Caco-2 (cell line): Measurements from ENCODE around the gene EPG5. TPM values are rescaled to one million over a fixed set of nuclear protein-coding genes. Genes with fewer than 3 reads are reported as not detected.
"Not testable (repeated sequence)": the region's sequence is repeated elsewhere in the genome, so short reads cannot be mapped to it uniquely, and the experiment has no call there.

Experiments used
- BruUV-seq: library from RNA; stranded (reverse); fragments of 400-500 nt; replicated peaks from 2 replicates; lab custom pipeline; 2021; lab: Mats Ljungman, UMichigan
- CTCF ChIA-PET: fragments of 300-600 bp; sonication (Branson Sonifier 250); formaldehyde crosslinking; loops from one replicate; lab custom pipeline; 2022; ENCODE audit warnings: antibody characterized with exemption; lab: Charles Lee
- POLR2A ChIA-PET: fragments of 300-600 bp; sonication (Branson Sonifier 250); formaldehyde crosslinking; loops from one replicate; lab custom pipeline; 2022; ENCODE audit warnings: antibody characterized with exemption; lab: Charles Lee
- DNase-seq, 2 experiments: peaks; one replicate each; pipeline versions ENCODE4 v3.0.0 to v3.0.0-alpha.2; 2020 to 2022
- H3K27me3 ChIP-seq: replicated peaks from 2 replicates; pipeline ENCODE4 v1.6.0; 2011; ENCODE audit warnings: low read length; ENCODE audit not compliant: control insufficient read depth, insufficient read depth
- H3K36me3 ChIP-seq: 2 replicates; pipeline ENCODE4 v1.5.1; 2011; ENCODE audit warnings: low read length; ENCODE audit not compliant: control insufficient read depth, insufficient read depth
- H3K4me1 ChIP-seq: fragments of 250-450 bp; sonication (Bioruptor Pico); 2 replicates; pipeline ENCODE4 v1.5.1; 2020; ENCODE audit warnings: mild to moderate bottlenecking
- H3K4me3 ChIP-seq: 2 replicates; pipeline ENCODE4 v1.5.1; 2011; ENCODE audit warnings: low read depth, mild to moderate bottlenecking, control low read depth, low read length
- H3K9me3 ChIP-seq: fragments of 250-450 bp; sonication (Bioruptor Pico); 2 replicates; pipeline ENCODE4 v1.5.1; 2020; ENCODE audit warnings: mild to moderate bottlenecking, moderate library complexity
- H3K27ac Mint-ChIP-seq: one replicate; pipeline ENCODE4 v1.8.0; 2022; ENCODE audit warnings: mixed read lengths; ENCODE audit not compliant: unreplicated experiment
- H3K27me3 Mint-ChIP-seq: one replicate; pipeline ENCODE4 v1.8.0; 2022; ENCODE audit warnings: mixed read lengths; ENCODE audit not compliant: insufficient read depth, unreplicated experiment
- H3K36me3 Mint-ChIP-seq: one replicate; pipeline ENCODE4 v1.8.0; 2022; ENCODE audit warnings: mild to moderate bottlenecking, mixed read lengths; ENCODE audit not compliant: insufficient read depth, unreplicated experiment
- H3K4me1 Mint-ChIP-seq: one replicate; pipeline ENCODE4 v1.8.0; 2022; ENCODE audit warnings: low read depth, mixed read lengths; ENCODE audit not compliant: unreplicated experiment
- H3K4me3 Mint-ChIP-seq: one replicate; pipeline ENCODE4 v1.8.0; 2022; ENCODE audit warnings: mild to moderate bottlenecking, moderate library complexity, mixed read lengths; ENCODE audit not compliant: unreplicated experiment
- H3K9me3 Mint-ChIP-seq: one replicate; pipeline ENCODE4 v1.8.0; 2022; ENCODE audit warnings: mixed read lengths; ENCODE audit not compliant: unreplicated experiment
- CTCF ChIP-seq, 2 experiments: fragments of 200-600 bp in 1 of 2; IDR thresholded peaks; 1 replicate in 1 of 2; 2 replicates in 1 of 2; pipeline versions ENCODE4 v1.5.1 to v1.8.0; 2011 to 2022; ENCODE audit warnings: antibody characterized with exemption in 1 of 2, control low read depth in 1 of 2, inconsistent platforms in 1 of 2, low read depth in 1 of 2, low read length in 1 of 2, mild to moderate bottlenecking in 1 of 2, moderate library complexity in 1 of 2; ENCODE audit not compliant: insufficient read depth in 1 of 2, severe bottlenecking in 1 of 2, unreplicated experiment in 1 of 2
- intact Hi-C: fragments of 100-400 bp; cut with micrococcal nuclease; formaldehyde crosslinking; loops from one replicate; pipeline ENCODE4 v1.10.0; 2022; ENCODE audit not compliant: unreplicated experiment
- total RNA-seq: library from RNA; stranded (reverse); gene quantifications from 2 replicates; pipeline ENCODE4 v1.2.3, GENCODE V29; 2022

The EPG5 gene
- total RNA-seq, 1 experiment from 2014 or later = 12.0 TPM

- H3K27ac Mint-ChIP-seq = no peak overlapping the region
These were observed 4.7 kb downstream of the EPG5 start for GRCh38 chr18:45962461-45962860.

GRCh38 chr18:45959484-45959883 is 7.6 kb downstream of the EPG5 start:
- CTCF ChIA-PET, H3K4me3 Mint-ChIP-seq, H3K4me3 ChIP-seq, H3K27me3 Mint-ChIP-seq, H3K4me1 Mint-ChIP-seq, H3K9me3 ChIP-seq, intact Hi-C loops, POLR2A ChIA-PET, BruUV-seq, H3K36me3 ChIP-seq, DNase-seq, H3K9me3 Mint-ChIP-seq, H3K27me3 ChIP-seq, H3K36me3 Mint-ChIP-seq, H3K27ac Mint-ChIP-seq, H3K4me1 ChIP-seq: not testable (repeated sequence)

More at GRCh38 chr18:45962461-45962860, 4.7 kb downstream of the EPG5 start:
- no TSS peak for BruUV-seq
- CTCF ChIA-PET = no interaction called here
- DNase-seq = no peak
- no peak for TF ChIP-seq CTCF (IDR thresholded peaks at IDR 0.05; ENCODE audit: insufficient read depth in 1 of 2, low read depth in 1 of 2, low read length in 1 of 2, severe bottlenecking in 1 of 2, unreplicated experiment in 1 of 2)
- no peaks in the 10 kb centered on the region for H3K4me1 Mint-ChIP-seq
- Histone ChIP-seq H3K36me3 (no peaks in the 10 kb centered on the region), H3K9me3 (no peaks in the 10 kb centered on the region), H3K4me1 (no peaks in the 10 kb centered on the region), H3K4me3 (no peak overlapping the region), H3K27me3 (no peaks in the 10 kb centered on the region)
- H3K9me3 Mint-ChIP-seq = no peaks in the 10 kb centered on the region
- H3K27me3 Mint-ChIP-seq = no peaks in the 10 kb centered on the region
- POLR2A ChIA-PET = no interaction called here
- H3K4me3 Mint-ChIP-seq = no peak overlapping the region
- H3K36me3 Mint-ChIP-seq = peaks cover 4% of the 10 kb centered on the region
- intact Hi-C loops = no loop called here

GRCh38 chr18:45958730-45959129 is 8.4 kb downstream of the EPG5 start:
- H3K27ac Mint-ChIP-seq = no peak overlapping the region
- intact Hi-C loops = no loop called here
- ChIA-PET POLR2A (no interaction called here), CTCF (no interaction called here)
- Histone ChIP-seq H3K4me1 (no peaks in the 10 kb centered on the region), H3K9me3 (no peaks in the 10 kb centered on the region), H3K4me3 (no peak overlapping the region), H3K36me3 (no peaks in the 10 kb centered on the region), H3K27me3 (no peaks in the 10 kb centered on the region)
- peaks cover 4% of the 10 kb centered on the region for H3K36me3 Mint-ChIP-seq
- no peaks in the 10 kb centered on the region for H3K4me1 Mint-ChIP-seq
- no peaks in the 10 kb centered on the region for H3K9me3 Mint-ChIP-seq
- TF ChIP-seq CTCF (IDR thresholded peaks at IDR 0.05; ENCODE audit: insufficient read depth in 1 of 2, low read depth in 1 of 2, low read length in 1 of 2, severe bottlenecking in 1 of 2, unreplicated experiment in 1 of 2) = no peak
- BruUV-seq = no TSS peak
- no peak overlapping the region for H3K4me3 Mint-ChIP-seq
- DNase-seq = no peak
- no peaks in the 10 kb centered on the region for H3K27me3 Mint-ChIP-seq

- ChIA-PET CTCF (no interaction called here), POLR2A (no interaction called here)
- Mint-ChIP-seq H3K4me1 (no peaks in the 10 kb centered on the region), H3K36me3 (peaks cover 4% of the 10 kb centered on the region), H3K27ac (no peak overlapping the region), H3K27me3 (no peaks in the 10 kb centered on the region), H3K9me3 (no peaks in the 10 kb centered on the region), H3K4me3 (no peak overlapping the region)
- no peaks in the 10 kb centered on the region for H3K27me3 ChIP-seq
- no peak for DNase-seq
- H3K36me3 ChIP-seq = no peaks in the 10 kb centered on the region
- no peak for TF ChIP-seq CTCF (IDR thresholded peaks at IDR 0.05; ENCODE audit: insufficient read depth in 1 of 2, low read depth in 1 of 2, low read length in 1 of 2, severe bottlenecking in 1 of 2, unreplicated experiment in 1 of 2)
- intact Hi-C loops = no loop called here
- H3K4me3 ChIP-seq = no peak overlapping the region
- H3K9me3 ChIP-seq = no peaks in the 10 kb centered on the region
- no peaks in the 10 kb centered on the region for H3K4me1 ChIP-seq
- BruUV-seq = no TSS peak
These were observed 9.1 kb downstream of the EPG5 start for GRCh38 chr18:45958027-45958426.
